Gastrocnemius medialis (tissue), 4 donors: ENCODE data around the gene IFNGR2. TPM values are rescaled to one million over a fixed set of nuclear protein-coding genes. Genes with fewer than 3 reads are reported as not detected.

Experiments
- ATAC-seq, 2 donors: fragments of 150-250 bp; one replicate each; pipeline ENCODE4 v1.9.1; 2016
- DNase-seq, 2 donors: peaks; one replicate each; pipeline ENCODE4 v3.0.0-alpha.2; 2019
- H3K27ac ChIP-seq, 4 donors: fragments of 200-600 bp; sonication (generic); 1 replicate in 1 of 4; 2 replicates in 3 of 4; pipeline ENCODE4 v1.5.1; 2016 to 2018; ENCODE audit warnings: mild to moderate bottlenecking in 2 of 4, moderate library complexity in 1 of 4
- H3K27me3 ChIP-seq, 3 donors: fragments of 200-600 bp; sonication (generic) in 2 of 3; 1 replicate in 1 of 3; 2 replicates in 2 of 3; pipeline versions ENCODE4 v1.5.1 to v1.6.0; 2016 to 2019; ENCODE audit warnings: mild to moderate bottlenecking in 1 of 3, moderate library complexity in 1 of 3
- H3K36me3 ChIP-seq, 2 donors: fragments of 200-600 bp; sonication (generic) in 1 of 2; one replicate each; pipeline ENCODE4 v1.5.1; 2017 to 2018
- H3K4me1 ChIP-seq, 2 donors: fragments of 200-600 bp; sonication (generic) in 1 of 2; one replicate each; pipeline ENCODE4 v1.5.1; 2016 to 2017; ENCODE audit warnings: mild to moderate bottlenecking in 2 of 2
- H3K4me3 ChIP-seq, 4 donors: fragments of 200-600 bp; sonication (generic) in 3 of 4; 1 replicate in 1 of 4; 2 replicates in 3 of 4; pipeline ENCODE4 v1.5.1; 2016 to 2019; ENCODE audit warnings: mild to moderate bottlenecking in 2 of 4
- H3K9me3 ChIP-seq, 3 donors: fragments of 200-600 bp; sonication (generic) in 2 of 3; 1 replicate in 1 of 3; 2 replicates in 2 of 3; pipeline ENCODE4 v1.5.1; 2016 to 2019
- CTCF ChIP-seq, 5 experiments: fragments of 450-650 bp in 3 of 5; fragments of 200-600 bp in 2 of 5; sonication (generic) in 2 of 5; IDR thresholded peaks in 4 of 5; conservative IDR thresholded peaks in 1 of 5; 1 replicate in 4 of 5; 2 replicates in 1 of 5; pipeline ENCODE4 v1.5.1; 2016 to 2019; ENCODE audit warnings: antibody characterized with exemption in 5 of 5, mild to moderate bottlenecking in 3 of 5, moderate library complexity in 3 of 5
- POLR2A ChIP-seq, 2 donors: fragments of 450-650 bp; IDR thresholded peaks; one replicate each; pipeline ENCODE4 v1.6.1; 2017; ENCODE audit warnings: antibody characterized with exemption in 2 of 2, mild to moderate bottlenecking in 2 of 2, moderate library complexity in 2 of 2
- in situ Hi-C, 4 donors: fragments of 200-750 bp; cut with MboI; loops; one replicate each; pipeline versions ENCODE4 v1.15.0 to v1.8.0; 2017; ENCODE audit warnings: low sequenced_read_pairs in 4 of 4
- intact Hi-C: fragments of 100-400 bp; cut with DNase I; formaldehyde crosslinking; loops from one replicate; pipeline ENCODE4 v1.15.1; 2023; ENCODE audit warnings: low total_unique reads
- total RNA-seq, 4 donors: library from RNA; depleted of rRNA; stranded (reverse); fragments of >200 nt; gene quantifications; one replicate each; pipeline versions ENCODE4 v1.1.0 to v1.2.3, GENCODE V29; 2016

The IFNGR2 gene
- total RNA-seq, 4 donors from 2014 or later: 13.9 to 27.6 (median 24.2) TPM

- in situ Hi-C loops: loop anchor here in 3 of 4 donors (10.0 kb wide), 3 partner anchors 80 to 170 kb away; no protein-coding TSS in a partner anchor
These were observed 38.4 kb upstream of the IFNGR2 start for GRCh38 chr21:33364830-33365229.

DNA sequence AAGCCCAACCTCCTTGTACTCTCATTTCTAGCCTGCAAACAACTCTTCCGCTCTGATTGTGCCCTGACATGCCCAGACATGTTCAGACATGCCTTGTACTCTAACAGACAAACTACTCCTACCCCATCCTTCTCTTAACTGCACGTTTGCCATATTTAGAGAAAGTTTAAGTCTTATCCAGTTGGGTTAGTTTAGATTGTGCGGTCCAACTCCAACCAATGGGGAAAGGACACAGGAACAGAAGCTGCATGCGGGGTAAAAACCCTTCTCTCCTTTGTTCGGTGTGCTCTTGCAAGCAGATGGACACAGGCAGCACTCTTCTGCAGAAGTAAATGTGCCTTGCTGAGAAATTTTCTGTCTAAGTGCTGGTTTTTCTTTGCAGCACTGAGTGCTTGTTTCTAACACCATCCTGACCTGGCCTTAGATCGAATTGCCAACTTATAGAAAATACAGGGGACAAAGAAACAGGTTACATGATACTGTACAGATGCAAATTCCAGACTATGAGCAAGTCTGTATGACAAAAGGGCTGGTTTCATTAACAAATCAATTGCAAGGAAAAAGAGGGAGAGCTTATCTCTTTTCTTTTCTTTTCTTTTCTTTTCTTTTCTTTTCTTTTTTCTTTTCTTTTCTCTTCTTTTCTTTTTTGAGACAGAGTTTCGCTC, 35.8 kb upstream of the IFNGR2 start:
- H3K4me3 ChIP-seq: no peak overlapping the region
- TF ChIP-seq CTCF (IDR thresholded peaks at IDR 0.05 in 4 of 5, conservative IDR thresholded peaks at IDR 0.05 in 1 of 5) (no peak), POLR2A (IDR thresholded peaks at IDR 0.05) (no peak)
- no peak overlapping the region for H3K27ac ChIP-seq
- H3K36me3 ChIP-seq: no peaks in the 10 kb centered on the region
- in situ Hi-C loops: loop anchor here in 3 of 4 donors (10.0 kb wide), 3 partner anchors 77 to 173 kb away; no protein-coding TSS in a partner anchor
- peaks cover 0 to under 1% of the 10 kb centered on the region in 2 donors for H3K4me1 ChIP-seq
- ATAC-seq: no peak
- no peak for DNase-seq
- H3K9me3 ChIP-seq: no peaks in the 10 kb centered on the region
- H3K27me3 ChIP-seq: no peaks in the 10 kb centered on the region
- intact Hi-C loops: no loop called here

More at GRCh38 chr21:33364830-33365229, 38.4 kb upstream of the IFNGR2 start:
- intact Hi-C loops: no loop called here
- no peaks in the 10 kb centered on the region for H3K27me3 ChIP-seq
- TF ChIP-seq CTCF (IDR thresholded peaks at IDR 0.05 in 4 of 5, conservative IDR thresholded peaks at IDR 0.05 in 1 of 5): no peak
- no peak for TF ChIP-seq POLR2A (IDR thresholded peaks at IDR 0.05)
- DNase-seq (no peak), ATAC-seq (no peak)
- H3K9me3 ChIP-seq: no peaks in the 10 kb centered on the region
- peaks cover 14 to 20% of the 10 kb centered on the region in 2 donors for H3K4me1 ChIP-seq
- no peak overlapping the region for H3K27ac ChIP-seq
- H3K4me3 ChIP-seq: no peak overlapping the region
- no peaks in the 10 kb centered on the region for H3K36me3 ChIP-seq

DNA sequence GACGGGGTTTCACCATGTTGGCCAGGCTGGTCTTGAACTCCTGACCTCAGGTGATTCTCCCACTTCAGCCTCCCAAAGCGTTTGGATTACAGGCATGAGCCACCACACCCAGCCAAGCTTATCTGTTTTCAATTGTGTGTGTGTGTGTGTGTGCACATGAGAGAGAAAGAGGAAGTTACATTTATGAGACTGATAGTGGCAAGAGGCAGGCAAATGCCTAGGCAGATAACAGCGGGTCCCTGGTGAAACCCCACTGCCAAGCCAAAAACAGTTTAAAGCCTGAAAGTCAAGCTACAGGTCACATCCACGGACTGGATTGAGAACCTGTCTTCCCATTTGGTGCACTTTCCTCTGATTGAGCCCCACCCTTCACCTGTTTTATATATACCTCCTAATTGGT, 35.1 kb upstream of the IFNGR2 start:
- no peak overlapping the region for H3K4me3 ChIP-seq
- H3K36me3 ChIP-seq: no peaks in the 10 kb centered on the region
- no peaks in the 10 kb centered on the region for H3K9me3 ChIP-seq
- ATAC-seq: no peak
- intact Hi-C loops: no loop called here
- no peaks in the 10 kb centered on the region for H3K4me1 ChIP-seq
- in situ Hi-C loops: loop anchor here in 3 of 4 donors (10.0 kb wide), 3 partner anchors 77 to 173 kb away; no protein-coding TSS in a partner anchor
- no peaks in the 10 kb centered on the region for H3K27me3 ChIP-seq
- TF ChIP-seq POLR2A (IDR thresholded peaks at IDR 0.05): no peak
- TF ChIP-seq CTCF (IDR thresholded peaks at IDR 0.05 in 4 of 5, conservative IDR thresholded peaks at IDR 0.05 in 1 of 5): no peak
- no peak overlapping the region for H3K27ac ChIP-seq
- no peak for DNase-seq

- Histone ChIP-seq H3K36me3 (no peaks in the 10 kb centered on the region), H3K4me1 (no peaks in the 10 kb centered on the region), H3K9me3 (no peaks in the 10 kb centered on the region), H3K27ac (no peak overlapping the region), H3K4me3 (no peak overlapping the region), H3K27me3 (no peaks in the 10 kb centered on the region)
- ATAC-seq (no peak), DNase-seq (no peak)
- TF ChIP-seq POLR2A (IDR thresholded peaks at IDR 0.05): no peak
- TF ChIP-seq CTCF (IDR thresholded peaks at IDR 0.05 in 4 of 5, conservative IDR thresholded peaks at IDR 0.05 in 1 of 5): no peak
- in situ Hi-C loops: loop anchor here in 3 of 4 donors (10.0 kb wide), 3 partner anchors 76 to 174 kb away; no protein-coding TSS in a partner anchor
- intact Hi-C loops: no loop called here
These were observed 34.6 kb upstream of the IFNGR2 start for GRCh38 chr21:33368576-33368975.
